GM12872 (cell line): ENCODE data around the gene KLRC3.

ENCODE experiments used
- CTCF ChIP-seq: IDR thresholded peaks from 3 replicates; pipeline ENCODE4 v1.5.1; 2011; ENCODE audit warnings: low read depth, mild to moderate bottlenecking, low read length, moderate library complexity; ENCODE audit not compliant: insufficient read depth

Gene KLRC3

GRCh38 chr12:10388624-10389413 lies 31.6 kb downstream of the KLRC3 start:
- no peak for TF ChIP-seq CTCF

GRCh38 chr12:10386857-10387256 lies 33.5 kb downstream of the KLRC3 start:
- TF ChIP-seq CTCF: no peak

GRCh38 chr12:10385166-10385613 lies 35.2 kb downstream of the KLRC3 start:
- no peak for TF ChIP-seq CTCF

GRCh38 chr12:10384191-10384590 lies 36.2 kb downstream of the KLRC3 start:
- no peak for TF ChIP-seq CTCF

GRCh38 chr12:10381928-10382628 lies 38.3 kb downstream of the KLRC3 start:
- TF ChIP-seq CTCF: no peak

- no peak for TF ChIP-seq CTCF
These were observed 45.8 kb downstream of the KLRC3 start for GRCh38 chr12:10374624-10375018.

GRCh38 chr12:10372559-10372958 lies 47.8 kb downstream of the KLRC3 start:
- no peak for TF ChIP-seq CTCF
